Body of pancreas (tissue), 4 donors: ENCODE data around the gene ZNF343.
A peak's percentile ranks its signal among the peaks of the same experiment; 100 is the strongest.

Experiments used
- CTCF ChIP-seq, 7 experiments: fragments of 450-650 bp in 4 of 7; fragments of 200-600 bp in 3 of 7; sonication (generic) in 3 of 7; IDR thresholded peaks; one replicate each; pipeline ENCODE4 v1.5.1; 2016 to 2019; ENCODE audit warnings: antibody characterized with exemption in 7 of 7
- POLR2A ChIP-seq, 3 donors: fragments of 450-650 bp; IDR thresholded peaks; one replicate each; pipeline ENCODE4 v1.6.1; 2016; ENCODE audit warnings: antibody characterized with exemption in 3 of 3, mild to moderate bottlenecking in 2 of 3

GRCh38 chr20:2523919-2524708 lies 15.4 kb upstream of the ZNF343 start:
- TF ChIP-seq CTCF (IDR thresholded peaks at IDR 0.05) = peak; percentile 87 to 95 (median 90)
- peak in 2 of 3 donors; percentile 72 to 75 for TF ChIP-seq POLR2A (IDR thresholded peaks at IDR 0.05)
